ENCODE data around the gene GOLGA8H.
"Not testable (repeated sequence)": the region's sequence is repeated elsewhere in the genome, so short reads cannot be mapped to it uniquely, and the experiment has no call there.

Gene GOLGA8H

GRCh38 chr15:30626632-30627031 lies 22.8 kb downstream of the GOLGA8H start:
- H3K36me3 ChIP-seq (ENCODE audit: insufficient read depth); H3K4me3 ChIP-seq (IDR thresholded peaks at IDR 0.05; ENCODE audit: insufficient read depth, low read depth, low read length); H3K27me3 ChIP-seq (ENCODE audit: insufficient read depth, low read depth); H4K20me1 ChIP-seq (ENCODE audit: insufficient read depth): not testable (repeated sequence)
- Histone ChIP-seq H3K9ac (peak overlapping the region; percentile 81), H3K4me2 (peak overlapping the region; percentile 63; the same call in 1 of the 2 replicates), H3K4me1 (ENCODE audit: low read depth, poor library complexity, severe bottlenecking) (peaks cover 17% of the 10 kb centered on the region), H2AFZ (ENCODE audit: low read depth) (peak overlapping the region; percentile 81; the same call in 1 of the 2 replicates), H3K79me2 (ENCODE audit: insufficient read depth, low read depth) (peaks cover 47% of the 10 kb centered on the region), H3K27ac (peak overlapping the region; percentile 79)

DNA sequence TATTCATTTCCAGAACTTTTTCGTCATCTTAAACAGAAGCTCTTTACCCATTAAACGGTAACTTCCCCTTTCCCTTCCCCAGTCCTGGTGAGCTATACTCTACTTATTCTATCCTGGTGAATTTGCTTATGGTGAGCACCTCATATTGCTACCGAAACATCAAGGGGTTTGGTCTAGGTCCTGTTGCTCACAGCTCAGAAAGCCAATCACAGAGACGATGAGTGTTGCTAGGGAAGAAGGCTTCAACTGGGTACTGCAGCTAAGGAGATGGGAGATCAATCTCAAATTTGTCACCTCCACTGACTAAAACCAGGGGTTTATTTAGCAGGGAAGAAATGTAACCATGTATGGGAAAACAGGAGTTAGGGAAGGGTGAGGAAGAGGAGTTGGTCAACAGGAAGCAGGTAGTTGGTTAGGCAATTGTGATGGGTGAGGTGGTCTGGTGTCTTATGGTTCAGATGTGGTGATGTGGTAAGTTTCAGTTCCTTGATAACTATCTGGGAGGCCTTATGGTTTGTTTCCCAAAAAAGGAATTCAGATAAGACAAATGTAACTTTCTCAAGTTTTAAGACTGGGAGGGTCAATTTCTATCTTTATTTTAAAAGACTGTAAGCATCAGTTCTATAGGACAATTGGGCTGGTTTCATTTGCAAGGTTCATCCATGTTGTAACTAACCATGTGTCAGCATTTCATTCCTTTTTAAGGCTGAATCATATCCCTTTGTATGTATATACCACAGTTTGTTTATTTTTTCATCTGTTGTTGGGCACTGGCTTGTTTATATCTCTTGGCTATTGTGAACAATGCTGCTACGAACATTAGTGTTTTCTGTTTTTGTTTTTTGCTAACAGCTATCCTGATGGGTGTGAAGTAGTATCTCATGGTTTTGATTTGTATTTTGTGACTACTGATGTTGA lies 46.4 kb downstream of the GOLGA8H start:
- peak overlapping the region; percentile 8; the same call in 1 of the 2 replicates for H3K4me2 ChIP-seq
- H2AFZ ChIP-seq (ENCODE audit: low read depth), result no peak overlapping the region
- H3K36me3 ChIP-seq (ENCODE audit: insufficient read depth), result peaks cover 11% of the 10 kb centered on the region; the same call in 1 of the 2 replicates
- H3K4me1 ChIP-seq (ENCODE audit: low read depth, poor library complexity, severe bottlenecking), result peaks cover 30% of the 10 kb centered on the region
- H3K4me3 ChIP-seq (IDR thresholded peaks at IDR 0.05; ENCODE audit: insufficient read depth, low read depth, low read length), result no peak overlapping the region
- H3K9ac ChIP-seq, result no peak overlapping the region
- TF ChIP-seq CTCF (conservative IDR thresholded peaks at IDR 0.05; ENCODE audit: low read depth, low read length), result no peak
- no peak overlapping the region for H3K27ac ChIP-seq
- no peaks in the 10 kb centered on the region for H4K20me1 ChIP-seq (ENCODE audit: insufficient read depth)
- peaks cover 4% of the 10 kb centered on the region; the same call in 1 of the 2 replicates for H3K79me2 ChIP-seq (ENCODE audit: insufficient read depth, low read depth)
- H3K27me3 ChIP-seq (ENCODE audit: insufficient read depth, low read depth), result no peaks in the 10 kb centered on the region

DNA sequence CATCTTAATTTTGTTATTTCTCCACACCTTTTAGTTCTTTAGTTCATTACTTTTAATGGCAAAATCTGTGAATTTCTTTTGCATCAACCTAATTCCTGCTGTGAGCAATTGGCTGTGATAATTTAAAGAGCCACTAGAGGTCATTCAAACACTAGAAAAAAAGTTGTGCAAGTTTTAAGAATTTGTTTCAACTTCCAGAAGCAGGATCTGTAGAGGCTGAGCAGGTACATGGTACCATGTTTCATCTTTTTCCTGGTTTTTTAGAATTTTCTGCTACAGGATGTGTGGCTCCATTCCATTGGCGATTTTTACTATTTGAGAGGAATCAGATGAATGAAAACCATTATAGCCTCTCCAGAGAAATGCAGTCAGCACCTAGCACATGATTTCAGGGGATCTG lies 57.3 kb downstream of the GOLGA8H start:
- not testable (repeated sequence) for H3K4me1 ChIP-seq (ENCODE audit: low read depth, poor library complexity, severe bottlenecking); H3K4me3 ChIP-seq (IDR thresholded peaks at IDR 0.05; ENCODE audit: insufficient read depth, low read depth, low read length); H4K20me1 ChIP-seq (ENCODE audit: insufficient read depth); H3K9ac ChIP-seq; H3K27ac ChIP-seq; H3K27me3 ChIP-seq (ENCODE audit: insufficient read depth, low read depth); H3K4me2 ChIP-seq; H2AFZ ChIP-seq (ENCODE audit: low read depth); H3K79me2 ChIP-seq (ENCODE audit: insufficient read depth, low read depth); H3K36me3 ChIP-seq (ENCODE audit: insufficient read depth)
- TF ChIP-seq CTCF (conservative IDR thresholded peaks at IDR 0.05; ENCODE audit: low read depth, low read length), result peak; percentile 73

Data from KMS-11 (cell line).